Natural killer cell treated with Interleukin-12 subunit alpha and Interleukin-12 subunit beta and Interleukin-15 and Interleukin-18, amount 100 ng/mL, for 72 hours (primary cell): ENCODE results near the gene MEGF9. TPM values are rescaled to one million over a fixed set of nuclear protein-coding genes. Genes with fewer than 3 reads are reported as not detected.

Source experiments
- ATAC-seq, 2 donors: fragments of 150-1000 bp; cut with Tn5 transposase in 1 of 2; sonication (Bioruptor Pico), chemical (Tn5 transposase) in 1 of 2; 2 replicates each; pipeline ENCODE4 v1.10.0; 2021
- DNase-seq: peaks from one replicate; pipeline ENCODE4 v3.0.0; 2022; ENCODE audit warnings: low spot score
- H3K27ac Mint-ChIP-seq, 2 donors: 1 replicate in 1 of 2; 2 replicates in 1 of 2; pipeline ENCODE4 v1.8.0; 2022; ENCODE audit warnings: mixed read lengths in 2 of 2, mild to moderate bottlenecking in 1 of 2, moderate library complexity in 1 of 2
- H3K27me3 Mint-ChIP-seq, 2 donors: 1 replicate in 1 of 2; 2 replicates in 1 of 2; pipeline ENCODE4 v1.8.0; 2022; ENCODE audit warnings: mixed read lengths in 2 of 2
- H3K36me3 Mint-ChIP-seq: one replicate; pipeline ENCODE4 v1.8.0; 2022; ENCODE audit warnings: mixed read lengths
- H3K4me1 Mint-ChIP-seq, 2 donors: 1 replicate in 1 of 2; 2 replicates in 1 of 2; pipeline ENCODE4 v1.8.0; 2022; ENCODE audit warnings: low read depth in 2 of 2, mixed read lengths in 2 of 2, mild to moderate bottlenecking in 1 of 2
- H3K4me3 Mint-ChIP-seq: one replicate; pipeline ENCODE4 v1.8.0; 2022; ENCODE audit warnings: mixed read lengths
- H3K9me3 Mint-ChIP-seq: 2 replicates; pipeline ENCODE4 v1.8.0; 2022; ENCODE audit warnings: mixed read lengths
- total RNA-seq, 2 donors: library from RNA; stranded (reverse); gene quantifications; one replicate each; pipeline ENCODE4 v1.2.3, GENCODE V29; 2022

MEGF9 gene
- total RNA-seq, 2 donors from 2014 or later, result 7.7 to 12.7 TPM

DNA sequence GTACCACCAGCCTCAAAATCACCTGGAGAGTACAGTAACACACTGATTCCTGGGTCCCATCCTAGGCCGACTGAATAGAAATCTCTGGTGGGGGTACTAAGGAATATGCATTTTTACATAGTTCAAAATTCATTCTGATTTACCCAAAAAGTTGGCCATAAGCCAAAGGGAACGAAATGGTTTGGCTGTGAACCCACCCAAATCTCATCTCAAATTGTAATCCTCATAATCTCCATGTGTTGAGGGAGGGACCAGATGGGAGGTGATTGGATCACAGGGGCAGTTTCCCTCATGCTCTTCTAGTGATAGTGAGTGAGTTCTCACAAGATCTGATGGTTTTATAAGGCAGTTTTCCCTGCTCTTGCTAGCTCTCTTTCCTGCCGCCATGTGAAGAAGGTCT lies 31.1 kb downstream of the MEGF9 start:
- no peak for DNase-seq
- H3K4me3 Mint-ChIP-seq, result no peak overlapping the region
- no peaks in the 10 kb centered on the region for H3K27me3 Mint-ChIP-seq
- no peak for ATAC-seq
- H3K9me3 Mint-ChIP-seq, result no peaks in the 10 kb centered on the region
- no peaks in the 10 kb centered on the region for H3K36me3 Mint-ChIP-seq
- H3K4me1 Mint-ChIP-seq, result peaks cover 4 to 26% of the 10 kb centered on the region in 2 donors
- peak overlapping the region in 1 of 2 donors; percentile 56 for H3K27ac Mint-ChIP-seq

DNA sequence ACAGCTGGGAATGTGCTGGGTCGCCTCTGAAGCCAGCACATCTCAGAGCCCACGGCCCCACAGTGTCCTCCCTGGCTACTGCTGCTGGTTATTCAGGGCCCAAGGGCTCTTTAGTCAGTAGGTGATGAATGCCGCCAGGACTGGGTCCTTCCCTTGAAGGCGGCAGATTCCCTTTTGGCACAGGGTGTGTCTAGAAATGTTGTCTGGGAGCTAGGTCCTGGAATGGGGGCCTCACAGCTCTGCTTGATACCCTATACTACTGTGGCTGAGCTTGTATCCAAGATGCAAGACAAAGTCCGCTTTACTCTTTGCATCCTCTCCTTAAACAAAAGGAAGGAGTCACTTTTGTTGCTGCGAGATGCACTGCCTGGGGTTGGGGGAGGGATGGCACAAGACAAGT lies 33.1 kb downstream of the MEGF9 start:
- H3K9me3 Mint-ChIP-seq, result no peaks in the 10 kb centered on the region
- no peak for DNase-seq
- H3K4me3 Mint-ChIP-seq, result no peak overlapping the region
- ATAC-seq, result no peak
- H3K27me3 Mint-ChIP-seq, result no peaks in the 10 kb centered on the region
- H3K4me1 Mint-ChIP-seq, result peaks cover 4 to 26% of the 10 kb centered on the region in 2 donors
- H3K27ac Mint-ChIP-seq, result no peak overlapping the region
- no peaks in the 10 kb centered on the region for H3K36me3 Mint-ChIP-seq

DNA sequence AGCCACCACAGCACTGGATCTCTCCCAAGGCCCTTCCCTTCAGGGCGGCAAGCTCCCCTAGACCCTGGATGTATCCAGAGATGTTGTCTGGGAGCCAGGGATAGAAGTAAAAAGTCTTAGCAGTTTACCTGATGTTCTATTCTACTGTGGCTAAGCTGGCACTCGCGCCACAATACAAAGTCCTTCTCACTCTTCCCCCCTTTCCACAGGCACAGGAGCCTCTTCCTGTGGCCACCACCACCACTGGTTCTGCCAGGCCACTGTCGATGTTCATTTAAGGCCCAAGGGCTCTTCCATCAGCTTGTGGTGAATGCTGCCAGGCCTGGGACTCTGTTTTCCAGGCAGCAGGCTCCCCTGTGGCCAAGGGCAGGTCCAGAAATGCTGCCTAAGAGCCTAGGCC lies 33.7 kb downstream of the MEGF9 start:
- Mint-ChIP-seq H3K27me3 (no peaks in the 10 kb centered on the region), H3K27ac (no peak overlapping the region), H3K9me3 (no peaks in the 10 kb centered on the region)

DNA sequence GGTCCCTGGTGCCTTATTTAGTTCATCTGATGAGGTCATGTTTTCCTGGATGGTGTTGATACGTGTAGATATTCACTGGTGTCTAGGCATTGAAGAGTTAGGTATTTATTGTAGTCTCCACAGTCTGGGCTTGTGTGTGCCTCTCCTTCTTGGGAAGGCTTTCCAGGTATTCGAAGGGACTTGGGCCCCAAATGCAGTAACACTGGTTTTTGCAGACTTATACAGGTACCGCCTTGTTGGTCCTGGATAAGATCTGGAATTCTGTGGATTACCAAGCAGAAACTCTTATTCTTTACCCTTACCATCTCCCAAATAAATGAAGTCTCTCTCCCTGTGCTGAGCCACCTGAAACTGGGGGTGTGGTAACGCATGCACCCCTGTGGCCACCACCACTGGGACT lies 34.1 kb downstream of the MEGF9 start:
- peaks cover 4 to 24% of the 10 kb centered on the region in 2 donors for H3K4me1 Mint-ChIP-seq
- H3K27ac Mint-ChIP-seq, result no peak overlapping the region
- no peaks in the 10 kb centered on the region for H3K9me3 Mint-ChIP-seq
- no peak overlapping the region for H3K4me3 Mint-ChIP-seq
- ATAC-seq (no peak), DNase-seq (no peak)
- no peaks in the 10 kb centered on the region for H3K36me3 Mint-ChIP-seq
- H3K27me3 Mint-ChIP-seq, result no peaks in the 10 kb centered on the region

More for the DNA sequence above, 33.7 kb downstream of the MEGF9 start:
- ATAC-seq (no peak), DNase-seq (no peak)
- no peak overlapping the region for H3K4me3 Mint-ChIP-seq
- H3K4me1 Mint-ChIP-seq, result peaks cover 4 to 24% of the 10 kb centered on the region in 2 donors
- no peaks in the 10 kb centered on the region for H3K36me3 Mint-ChIP-seq

DNA sequence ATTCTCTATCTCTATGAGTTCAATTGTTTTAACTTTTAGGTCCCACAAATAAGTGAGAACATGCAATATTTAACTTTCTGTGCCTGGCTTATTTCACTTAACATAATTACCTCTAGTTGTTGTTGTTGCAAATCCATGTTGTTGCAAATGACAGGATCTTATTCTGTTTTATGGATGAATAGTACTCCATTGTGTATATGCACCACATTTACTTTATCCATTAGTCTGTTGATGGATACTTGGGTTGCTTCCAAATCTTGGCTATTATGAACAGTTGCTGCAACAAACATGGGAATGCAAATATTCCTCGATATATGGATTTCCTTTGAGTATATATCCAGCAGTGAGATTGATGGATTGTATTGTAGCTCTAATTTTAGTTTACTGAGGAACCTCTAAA lies 36.3 kb downstream of the MEGF9 start:
- no peaks in the 10 kb centered on the region for H3K27me3 Mint-ChIP-seq
- ATAC-seq (no peak), DNase-seq (no peak)
- H3K4me1 Mint-ChIP-seq, result peaks cover 0 to 19% of the 10 kb centered on the region in 2 donors
- H3K4me3 Mint-ChIP-seq, result no peak overlapping the region
- peak overlapping the region in 1 of 2 donors; percentile 6 for H3K27ac Mint-ChIP-seq
- no peaks in the 10 kb centered on the region for H3K9me3 Mint-ChIP-seq
- no peaks in the 10 kb centered on the region for H3K36me3 Mint-ChIP-seq

DNA sequence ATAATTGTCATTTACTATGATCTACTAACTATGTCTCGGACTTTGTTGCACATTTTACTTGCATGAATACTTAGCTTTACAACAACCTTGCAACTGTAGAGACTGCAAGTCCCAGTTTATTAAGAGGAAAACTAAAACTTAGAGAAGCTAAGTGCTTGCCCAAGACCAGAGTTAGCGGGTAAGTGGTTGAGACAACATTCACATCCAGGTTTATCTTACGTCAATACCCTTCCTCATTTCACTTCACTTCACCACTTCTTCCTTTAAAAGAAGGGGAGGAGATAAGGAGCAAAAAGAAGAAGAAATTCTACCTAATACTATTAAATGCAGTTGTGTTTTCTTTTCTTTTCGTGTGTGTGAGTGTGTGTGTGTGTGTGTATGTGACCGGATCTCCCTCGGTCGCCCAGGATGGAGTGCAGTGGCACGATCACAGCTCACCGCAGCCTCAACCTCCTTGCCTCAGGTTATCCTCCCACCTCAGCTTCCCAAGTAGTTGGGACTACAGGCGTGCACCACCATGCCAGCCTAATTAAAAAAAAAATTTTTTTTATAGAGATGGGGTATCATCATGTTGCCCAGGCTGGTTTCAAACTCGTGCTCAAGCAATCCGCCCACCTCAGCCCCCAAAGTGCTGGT lies 37.4 kb downstream of the MEGF9 start:
- Mint-ChIP-seq H3K9me3 (no peaks in the 10 kb centered on the region), H3K4me1 (peaks cover 2 to 19% of the 10 kb centered on the region in 2 donors), H3K36me3 (no peaks in the 10 kb centered on the region), H3K27me3 (no peaks in the 10 kb centered on the region), H3K4me3 (no peak overlapping the region), H3K27ac (no peak overlapping the region)
- ATAC-seq (no peak), DNase-seq (no peak)

DNA sequence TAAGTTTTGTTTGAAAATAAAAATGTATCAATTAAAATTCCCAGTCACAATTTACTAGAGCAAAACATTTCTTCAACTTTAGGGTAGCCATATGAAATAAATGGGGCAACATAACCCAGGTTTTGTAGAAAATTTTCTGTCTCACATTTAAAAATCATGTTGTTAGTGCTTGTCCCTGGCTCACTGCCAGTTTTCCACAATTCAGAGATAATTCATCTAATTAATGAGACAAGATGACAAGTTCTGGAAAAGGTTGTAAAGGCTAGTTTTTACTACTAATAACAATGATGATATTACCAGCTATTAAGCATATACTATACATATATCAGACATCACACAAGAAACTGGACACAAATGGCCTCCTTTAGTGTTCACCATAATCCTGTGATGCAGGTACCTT lies 45.9 kb downstream of the MEGF9 start:
- no peak overlapping the region for H3K27ac Mint-ChIP-seq
- H3K4me3 Mint-ChIP-seq, result no peak overlapping the region
- no peak for ATAC-seq
- no peak for DNase-seq
- H3K27me3 Mint-ChIP-seq, result no peaks in the 10 kb centered on the region
- H3K36me3 Mint-ChIP-seq, result no peaks in the 10 kb centered on the region
- H3K9me3 Mint-ChIP-seq, result no peaks in the 10 kb centered on the region
- peaks cover 9 to 14% of the 10 kb centered on the region in 2 donors for H3K4me1 Mint-ChIP-seq

DNA sequence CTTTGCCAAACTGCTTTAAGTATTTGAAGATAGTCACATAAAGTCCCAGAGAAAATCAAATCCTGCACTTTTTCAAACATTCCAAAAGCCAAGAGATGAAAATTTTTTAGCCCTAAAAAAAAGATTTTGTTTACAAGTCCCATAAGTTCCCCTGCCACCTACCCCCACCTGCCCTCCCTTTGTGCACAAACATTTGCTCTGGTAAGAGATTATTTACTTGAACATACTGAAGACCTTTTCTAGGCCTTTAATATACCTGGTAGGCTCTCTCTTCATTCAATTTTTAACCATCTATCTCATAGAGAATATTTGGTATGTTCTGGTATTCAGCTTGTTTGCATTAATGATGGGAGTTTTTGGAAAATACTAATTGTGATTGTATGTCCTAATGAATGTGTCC lies 50.3 kb downstream of the MEGF9 start:
- H3K4me3 Mint-ChIP-seq, result no peak overlapping the region
- no peak overlapping the region for H3K27ac Mint-ChIP-seq
- H3K9me3 Mint-ChIP-seq, result no peaks in the 10 kb centered on the region

DNA sequence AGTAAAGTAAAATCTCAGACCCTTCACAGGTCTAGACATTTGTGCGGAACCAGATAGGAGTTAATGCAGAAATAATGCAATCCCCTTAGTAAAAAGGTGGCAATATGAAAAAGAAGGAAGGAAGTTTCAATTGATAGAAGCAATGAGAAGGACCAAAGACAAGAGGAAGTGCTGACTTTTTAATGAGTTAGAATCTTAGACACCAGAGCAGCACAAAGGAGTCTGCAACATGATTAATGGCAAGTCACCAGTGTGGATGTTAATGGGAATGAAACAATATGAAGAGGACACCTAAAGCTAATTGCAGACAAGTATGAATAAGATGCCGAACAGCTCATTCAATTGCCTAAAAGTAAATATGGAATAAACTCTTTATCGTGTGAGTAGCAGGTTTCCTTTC lies 50.9 kb downstream of the MEGF9 start:
- Mint-ChIP-seq H3K36me3 (no peaks in the 10 kb centered on the region), H3K4me3 (no peak overlapping the region), H3K27ac (no peak overlapping the region), H3K27me3 (no peaks in the 10 kb centered on the region), H3K9me3 (no peaks in the 10 kb centered on the region), H3K4me1 (peaks cover 11 to 12% of the 10 kb centered on the region in 2 donors)
- ATAC-seq (no peak), DNase-seq (no peak)

More for the DNA sequence above, 50.3 kb downstream of the MEGF9 start:
- ATAC-seq (no peak), DNase-seq (no peak)
- H3K4me1 Mint-ChIP-seq, result peaks cover 12 to 13% of the 10 kb centered on the region in 2 donors
- H3K36me3 Mint-ChIP-seq, result no peaks in the 10 kb centered on the region
- H3K27me3 Mint-ChIP-seq, result no peaks in the 10 kb centered on the region

DNA sequence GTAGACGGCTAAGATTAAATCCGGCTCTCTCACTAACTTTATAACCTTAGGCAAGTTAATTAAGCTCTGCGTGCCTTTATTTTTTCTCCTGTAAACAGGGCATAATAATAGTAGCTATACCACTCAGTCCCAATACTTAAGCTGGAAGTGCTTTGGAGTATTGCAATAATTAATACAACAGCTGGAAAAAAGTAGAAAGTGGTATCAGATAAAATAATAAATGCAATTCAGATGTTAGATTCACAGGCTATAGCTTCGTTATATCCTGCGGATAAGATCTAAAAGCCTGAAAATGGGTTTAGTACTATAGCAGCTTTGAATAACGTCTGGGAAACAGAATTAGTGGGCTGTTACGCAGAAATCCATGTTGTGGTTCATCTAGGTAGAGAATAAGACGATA lies 51.8 kb downstream of the MEGF9 start:
- Mint-ChIP-seq H3K27ac (no peak overlapping the region), H3K9me3 (no peaks in the 10 kb centered on the region), H3K27me3 (no peaks in the 10 kb centered on the region), H3K4me1 (peaks cover 11 to 12% of the 10 kb centered on the region in 2 donors), H3K4me3 (no peak overlapping the region), H3K36me3 (no peaks in the 10 kb centered on the region)
- ATAC-seq, result no peak
- DNase-seq, result no peak

DNA sequence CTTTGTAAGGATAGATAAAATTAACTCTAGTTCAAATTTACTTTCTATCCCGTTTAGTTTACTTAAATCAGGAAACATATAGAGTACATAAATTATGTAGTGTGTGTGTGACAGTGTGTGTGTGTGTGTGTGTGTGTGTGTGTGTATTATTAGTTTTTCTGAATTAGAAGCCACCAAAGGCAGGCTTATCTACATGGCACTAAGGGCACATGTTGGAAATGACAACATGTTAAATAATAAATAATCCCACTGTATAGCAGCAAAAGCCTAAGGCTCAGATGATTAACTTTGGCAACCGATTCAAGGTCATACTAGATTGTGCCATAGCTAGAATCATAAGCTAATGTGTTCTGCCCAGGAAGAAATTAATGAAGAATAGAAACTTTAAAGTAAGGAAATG lies 54.6 kb downstream of the MEGF9 start:
- no peaks in the 10 kb centered on the region for H3K9me3 Mint-ChIP-seq
- H3K27me3 Mint-ChIP-seq, result no peaks in the 10 kb centered on the region
- ATAC-seq (no peak), DNase-seq (no peak)
- no peaks in the 10 kb centered on the region for H3K36me3 Mint-ChIP-seq
- H3K27ac Mint-ChIP-seq, result no peak overlapping the region
- H3K4me3 Mint-ChIP-seq, result no peak overlapping the region
- peaks cover 12 to 14% of the 10 kb centered on the region in 2 donors for H3K4me1 Mint-ChIP-seq

DNA sequence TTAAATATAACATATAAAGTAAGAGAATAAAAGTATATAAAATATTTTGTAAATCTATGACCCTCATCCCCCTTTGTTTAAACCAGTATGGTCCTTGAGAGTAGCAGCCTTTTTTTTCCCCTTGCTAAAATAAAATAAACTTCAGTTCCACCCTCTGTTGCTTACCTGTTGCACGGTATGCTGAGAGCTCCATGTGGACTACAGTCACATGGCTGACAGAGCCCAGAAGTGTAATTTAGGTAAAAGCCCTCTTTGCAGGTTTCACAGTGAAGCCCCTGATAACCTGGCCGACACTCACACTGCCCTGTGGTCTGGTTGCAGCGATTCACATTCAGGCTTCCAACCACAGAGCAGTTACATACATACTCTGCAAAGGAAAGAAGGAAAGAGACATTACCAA lies 55.1 kb downstream of the MEGF9 start:
- ATAC-seq, result no peak
- Mint-ChIP-seq H3K9me3 (no peaks in the 10 kb centered on the region), H3K4me1 (peaks cover 12 to 14% of the 10 kb centered on the region in 2 donors), H3K27me3 (no peaks in the 10 kb centered on the region), H3K27ac (no peak overlapping the region), H3K4me3 (no peak overlapping the region), H3K36me3 (no peaks in the 10 kb centered on the region)
- DNase-seq, result no peak

DNA sequence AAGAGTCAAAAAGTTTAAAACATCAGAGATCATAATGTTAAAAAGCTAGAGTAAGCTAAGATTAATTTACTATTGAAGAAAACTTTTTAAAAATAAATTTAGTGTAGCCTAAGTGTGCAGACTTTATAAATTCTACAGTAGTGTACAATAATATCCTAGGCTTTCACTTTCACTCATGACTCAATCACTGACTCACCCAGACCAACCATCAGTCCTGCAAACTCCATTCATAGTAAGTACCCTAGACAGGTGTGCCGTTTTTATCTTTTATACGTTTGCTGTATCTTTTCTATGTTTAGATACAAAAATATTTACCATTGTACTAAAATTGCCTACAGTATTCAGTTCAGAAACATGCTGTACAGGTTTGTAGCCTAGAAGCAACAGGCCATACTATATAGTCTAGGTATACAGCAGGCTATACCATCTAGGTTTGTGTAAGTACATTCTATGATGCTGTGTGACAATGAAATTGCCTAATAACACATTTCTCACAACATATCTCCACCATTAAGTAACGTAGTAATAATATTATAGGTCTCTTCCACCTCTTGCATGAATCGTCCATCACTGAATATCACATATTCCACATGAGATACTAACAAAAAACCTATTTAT lies 59.2 kb downstream of the MEGF9 start:
- Mint-ChIP-seq H3K36me3 (no peaks in the 10 kb centered on the region), H3K27me3 (no peaks in the 10 kb centered on the region), H3K27ac (no peak overlapping the region), H3K4me3 (no peak overlapping the region), H3K9me3 (no peaks in the 10 kb centered on the region), H3K4me1 (peaks cover 0 to 15% of the 10 kb centered on the region in 2 donors)
- ATAC-seq (peak; percentile 75 to 78), DNase-seq (no peak)

DNA sequence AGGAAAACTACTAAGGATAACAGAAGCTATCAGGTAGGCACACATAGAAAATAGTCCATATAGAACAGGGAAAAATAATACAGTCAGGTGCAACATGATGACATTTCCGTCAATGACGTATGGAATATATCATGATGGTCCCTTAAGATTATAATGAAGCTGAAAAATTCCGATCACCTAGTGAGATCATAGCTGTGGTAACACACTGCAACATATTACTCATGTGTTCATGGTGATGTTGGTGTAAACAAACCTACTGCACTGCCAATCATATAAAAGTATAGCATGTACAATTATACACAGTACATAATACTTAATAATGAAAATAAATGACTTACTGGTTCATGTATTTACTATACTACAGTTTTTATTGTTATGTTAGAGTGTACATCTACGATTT lies 60.0 kb downstream of the MEGF9 start:
- no peaks in the 10 kb centered on the region for H3K27me3 Mint-ChIP-seq
- no peaks in the 10 kb centered on the region for H3K9me3 Mint-ChIP-seq
- ATAC-seq (no peak), DNase-seq (no peak)
- no peak overlapping the region for H3K27ac Mint-ChIP-seq
- H3K4me3 Mint-ChIP-seq, result no peak overlapping the region
- no peaks in the 10 kb centered on the region for H3K36me3 Mint-ChIP-seq
- H3K4me1 Mint-ChIP-seq, result peaks cover 0 to 10% of the 10 kb centered on the region in 2 donors

DNA sequence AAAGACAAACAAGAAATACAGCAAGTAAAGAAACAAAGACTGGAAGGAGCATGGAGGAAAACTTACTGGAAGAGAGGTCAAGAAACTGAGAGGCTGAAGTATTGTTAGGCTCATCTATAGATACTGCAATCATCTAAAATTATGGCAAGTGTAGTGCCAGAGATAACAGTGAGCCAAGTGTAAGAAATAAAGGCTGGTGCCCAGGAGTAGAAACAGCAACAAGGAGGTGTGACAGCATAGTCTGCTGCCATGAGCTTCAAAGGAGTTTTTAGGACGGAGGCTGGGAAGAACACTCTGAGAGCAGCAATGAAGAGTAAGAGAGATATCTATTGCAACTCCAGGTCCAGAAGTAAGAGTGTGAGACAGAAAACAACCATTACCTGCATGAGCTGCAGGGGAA lies 60.5 kb downstream of the MEGF9 start:
- H3K9me3 Mint-ChIP-seq, result no peaks in the 10 kb centered on the region
- no peak overlapping the region for H3K27ac Mint-ChIP-seq
- ATAC-seq (no peak), DNase-seq (no peak)
- H3K36me3 Mint-ChIP-seq, result no peaks in the 10 kb centered on the region
- no peaks in the 10 kb centered on the region for H3K27me3 Mint-ChIP-seq
- H3K4me1 Mint-ChIP-seq, result peaks cover 0 to 9% of the 10 kb centered on the region in 2 donors
- no peak overlapping the region for H3K4me3 Mint-ChIP-seq
